Cardiac muscle cell (in vitro differentiated cells and primary cell): ENCODE data around the gene FAM124B. TPM values are rescaled to one million over a fixed set of nuclear protein-coding genes. Genes with fewer than 3 reads are reported as not detected.

ENCODE experiments used
- DNase-seq, 2 donors: peaks; one replicate each; pipeline versions ENCODE4 v3.0.0 to v3.0.0-alpha.2; 2010 to 2017; ENCODE audit warnings: low read depth in 1 of 2, low spot score in 1 of 2
- H3K27ac ChIP-seq: fragments of 200-600 bp; sonication (generic); 2 replicates; pipeline ENCODE4 v1.5.1; 2016
- H3K27me3 ChIP-seq: fragments of 200-600 bp; sonication (generic); 2 replicates; pipeline ENCODE4 v1.6.0; 2016; ENCODE audit warnings: control low read depth
- H3K36me3 ChIP-seq: fragments of 200-600 bp; sonication (generic); 2 replicates; pipeline ENCODE4 v1.5.1; 2016; ENCODE audit warnings: control low read depth
- H3K4me1 ChIP-seq: fragments of 200-600 bp; sonication (generic); 2 replicates; pipeline ENCODE4 v1.8.1; 2017; ENCODE audit warnings: low read depth, mild to moderate bottlenecking, mixed run types
- H3K4me3 ChIP-seq: fragments of 200-600 bp; sonication (generic); 2 replicates; pipeline ENCODE4 v1.5.1; 2016; ENCODE audit warnings: mild to moderate bottlenecking
- H3K9me3 ChIP-seq: fragments of 200-600 bp; sonication (generic); 2 replicates; pipeline ENCODE4 v1.5.1; 2017; ENCODE audit warnings: low read depth, mild to moderate bottlenecking, control low read depth
- CTCF ChIP-seq: IDR thresholded peaks from 2 replicates; pipeline ENCODE4 v1.5.1; 2012; ENCODE audit warnings: low read depth, mild to moderate bottlenecking, low read length
- polyA plus RNA-seq: library from polyadenylated mRNA; unstranded; fragments of >200 nt; fragmentation: Nextera tagmentation; extraction: Ambion mirVana; gene quantifications from 2 replicates; pipeline ENCODE4 v1.2.1, GENCODE V29; 2016
- total RNA-seq: library from RNA; depleted of rRNA; stranded (reverse); fragments of >200 nt; gene quantifications from 2 replicates; pipeline ENCODE4 v1.2.3, GENCODE V29; 2016

Gene FAM124B
- total and polyA plus RNA-seq, 2 experiments from 2014 or later, result 0.17 to 0.30 TPM

- Histone ChIP-seq H3K4me1 (no peaks in the 10 kb centered on the region), H3K27me3 (no peaks in the 10 kb centered on the region), H3K36me3 (no peaks in the 10 kb centered on the region), H3K9me3 (no peaks in the 10 kb centered on the region), H3K4me3 (no peak overlapping the region), H3K27ac (no peak overlapping the region)
- DNase-seq, result no peak
- TF ChIP-seq CTCF, result no peak
These were observed 24.7 kb upstream of the FAM124B start for GRCh38 chr2:224426656-224427055.

- H3K4me1 ChIP-seq, result no peaks in the 10 kb centered on the region
- DNase-seq, result no peak
- no peaks in the 10 kb centered on the region for H3K36me3 ChIP-seq
- TF ChIP-seq CTCF, result no peak
- H3K4me3 ChIP-seq, result no peak overlapping the region
- H3K9me3 ChIP-seq, result no peaks in the 10 kb centered on the region
- H3K27ac ChIP-seq, result no peak overlapping the region
- H3K27me3 ChIP-seq, result no peaks in the 10 kb centered on the region
These were observed 19.2 kb upstream of the FAM124B start for GRCh38 chr2:224421065-224421464.

- Histone ChIP-seq H3K27me3 (no peaks in the 10 kb centered on the region), H3K4me3 (no peak overlapping the region), H3K27ac (no peak overlapping the region), H3K36me3 (no peaks in the 10 kb centered on the region), H3K9me3 (no peaks in the 10 kb centered on the region), H3K4me1 (no peaks in the 10 kb centered on the region)
- TF ChIP-seq CTCF, result no peak
- no peak for DNase-seq
These were observed 16.0 kb upstream of the FAM124B start for GRCh38 chr2:224417947-224418346.

- DNase-seq, result no peak
- Histone ChIP-seq H3K27me3 (no peaks in the 10 kb centered on the region), H3K36me3 (no peaks in the 10 kb centered on the region), H3K4me1 (no peaks in the 10 kb centered on the region), H3K9me3 (no peaks in the 10 kb centered on the region), H3K27ac (no peak overlapping the region), H3K4me3 (no peak overlapping the region)
- no peak for TF ChIP-seq CTCF
These were observed 15.4 kb upstream of the FAM124B start for GRCh38 chr2:224417361-224417729.

GRCh38 chr2:224416656-224417360 lies 14.9 kb upstream of the FAM124B start:
- no peak for DNase-seq

More at GRCh38 chr2:224416656-224417360, 14.9 kb upstream of the FAM124B start:
- no peaks in the 10 kb centered on the region for H3K4me1 ChIP-seq
- no peak overlapping the region for H3K27ac ChIP-seq
- no peak overlapping the region for H3K4me3 ChIP-seq
- no peaks in the 10 kb centered on the region for H3K9me3 ChIP-seq
- H3K36me3 ChIP-seq, result no peaks in the 10 kb centered on the region
- no peaks in the 10 kb centered on the region for H3K27me3 ChIP-seq
- TF ChIP-seq CTCF, result no peak
